Neural cell (in vitro differentiated cells): ENCODE measurements around the gene PILRA. TPM values are rescaled to one million over a fixed set of nuclear protein-coding genes. Genes with fewer than 3 reads are reported as not detected.

Experiments
- H2AFZ ChIP-seq: fragments of 200-600, 300-800 bp; sonication (generic), shearing (Covaris generic); 2 replicates; pipeline ENCODE4 v1.6.0; 2014; ENCODE audit warnings: low read depth, mild to moderate bottlenecking, antibody characterized with exemption, low read length, moderate library complexity
- H3F3A ChIP-seq: fragments of 200-600 bp; shearing (Covaris generic); 2 replicates; pipeline ENCODE4 v1.6.1; 2016; ENCODE audit warnings: mild to moderate bottlenecking, moderate library complexity, mixed read lengths, antibody characterized with exemption, low read length; ENCODE audit not compliant: insufficient read depth, poor library complexity, severe bottlenecking
- H3K27ac ChIP-seq: fragments of 200-600, 300-800 bp; sonication (generic), shearing (Covaris generic); 2 replicates; pipeline ENCODE4 v1.5.1; 2014; ENCODE audit warnings: mild to moderate bottlenecking, low read length, moderate library complexity
- H3K27me3 ChIP-seq: fragments of 300-800, 200-600 bp; sonication (generic), shearing (Covaris generic); 2 replicates; pipeline ENCODE4 v1.6.0; 2014; ENCODE audit warnings: mild to moderate bottlenecking, low read depth, low read length, moderate library complexity; ENCODE audit not compliant: insufficient read depth
- H3K36me3 ChIP-seq: fragments of 300-800, 200-600 bp; sonication (generic), shearing (Covaris generic); 2 replicates; pipeline ENCODE4 v1.5.1; 2014; ENCODE audit warnings: mild to moderate bottlenecking, antibody characterized with exemption, low read length, moderate library complexity; ENCODE audit not compliant: insufficient read depth
- H3K4me2 ChIP-seq: fragments of 300-800, 200-600 bp; sonication (generic), shearing (Covaris generic); 2 replicates; pipeline ENCODE4 v1.6.0; 2014; ENCODE audit warnings: mild to moderate bottlenecking, low read length
- H3K4me3 ChIP-seq: fragments of 300-800, 200-600 bp; sonication (generic), shearing (Covaris generic); 2 replicates; pipeline ENCODE4 v1.5.1; 2014; ENCODE audit warnings: mild to moderate bottlenecking, low read length, moderate library complexity
- H3K79me2 ChIP-seq: fragments of 200-600 bp; shearing (Covaris generic); replicated peaks from 2 replicates; pipeline ENCODE4 v1.6.0; 2014; ENCODE audit warnings: mild to moderate bottlenecking, low read length, moderate library complexity; ENCODE audit not compliant: insufficient read depth
- H3K9ac ChIP-seq: fragments of 300-800, 200-600 bp; sonication (generic), shearing (Covaris generic); 2 replicates; pipeline ENCODE4 v1.6.1; 2016; ENCODE audit warnings: mild to moderate bottlenecking, low read length, mixed read lengths
- H3K9me2 ChIP-seq: fragments of 200-600 bp; shearing (Covaris generic); 2 replicates; pipeline ENCODE4 v1.6.1; 2016; ENCODE audit warnings: mild to moderate bottlenecking, low read length, mixed read lengths; ENCODE audit not compliant: insufficient read depth
- H3K9me3 ChIP-seq: fragments of 200-600, 300-800 bp; sonication (generic), shearing (Covaris generic); 2 replicates; pipeline ENCODE4 v1.6.1; 2016; ENCODE audit warnings: mild to moderate bottlenecking, mixed run types, low read length, moderate library complexity, mixed read lengths
- H4K20me1 ChIP-seq: fragments of 200-600 bp; shearing (Covaris generic); 2 replicates; pipeline ENCODE4 v1.6.1; 2016; ENCODE audit warnings: mild to moderate bottlenecking, mixed run types; ENCODE audit not compliant: insufficient read depth
- CTCF ChIP-seq: fragments of 450-650 bp; IDR thresholded peaks from 2 replicates; pipeline ENCODE4 v1.5.1; 2014; ENCODE audit warnings: antibody characterized with exemption, mild to moderate bottlenecking, moderate library complexity; ENCODE audit not compliant: poor library complexity, severe bottlenecking
- EP300 ChIP-seq: fragments of 450-650 bp; conservative IDR thresholded peaks from 2 replicates; pipeline ENCODE4 v1.6.1; 2014; ENCODE audit warnings: antibody characterized with exemption, mild to moderate bottlenecking, moderate library complexity; ENCODE audit not compliant: poor library complexity, severe bottlenecking
- EZH2 ChIP-seq: fragments of 200-600, 300-800 bp; shearing (Covaris generic), sonication (generic); IDR thresholded peaks from 2 replicates; pipeline ENCODE4 v1.6.1; 2014; ENCODE audit warnings: antibody characterized with exemption, low read length, borderline replicate concordance, mild to moderate bottlenecking; ENCODE audit not compliant: insufficient read depth, poor library complexity, severe bottlenecking
- MXI1 ChIP-seq: fragments of 450-650 bp; conservative IDR thresholded peaks from 2 replicates; pipeline ENCODE4 v1.6.1; 2014; ENCODE audit warnings: antibody characterized with exemption, mild to moderate bottlenecking; ENCODE audit not compliant: poor library complexity, severe bottlenecking
- POLR2AphosphoS5 ChIP-seq: IDR thresholded peaks from 2 replicates; pipeline ENCODE4 v1.6.1; 2012
- RAD21 ChIP-seq: fragments of 450-650 bp; conservative IDR thresholded peaks from 2 replicates; pipeline ENCODE4 v1.6.1; 2014; ENCODE audit warnings: antibody characterized with exemption, mild to moderate bottlenecking, moderate library complexity
- SMC3 ChIP-seq: fragments of 450-650 bp; conservative IDR thresholded peaks from 2 replicates; pipeline ENCODE4 v1.6.1; 2014; ENCODE audit warnings: antibody characterized with exemption, mild to moderate bottlenecking, moderate library complexity; ENCODE audit not compliant: poor library complexity
- TAF1 ChIP-seq: IDR thresholded peaks from 2 replicates; pipeline ENCODE4 v1.6.1; 2012; ENCODE audit warnings: low read depth
- polyA plus RNA-seq: library from polyadenylated mRNA; depleted of rRNA; stranded (reverse); fragments of >200 nt; gene quantifications from 2 replicates; pipeline ENCODE4 v1.2.3, GENCODE V29; 2014
- TF ChIP-seq, protein P1 (sequence below): IDR thresholded peaks from 2 replicates; pipeline ENCODE4 v1.6.1; 2012; ENCODE audit warnings: borderline replicate concordance

The PILRA gene
- polyA plus RNA-seq, 1 donor from 2014 or later = 23.7 TPM

DNA sequence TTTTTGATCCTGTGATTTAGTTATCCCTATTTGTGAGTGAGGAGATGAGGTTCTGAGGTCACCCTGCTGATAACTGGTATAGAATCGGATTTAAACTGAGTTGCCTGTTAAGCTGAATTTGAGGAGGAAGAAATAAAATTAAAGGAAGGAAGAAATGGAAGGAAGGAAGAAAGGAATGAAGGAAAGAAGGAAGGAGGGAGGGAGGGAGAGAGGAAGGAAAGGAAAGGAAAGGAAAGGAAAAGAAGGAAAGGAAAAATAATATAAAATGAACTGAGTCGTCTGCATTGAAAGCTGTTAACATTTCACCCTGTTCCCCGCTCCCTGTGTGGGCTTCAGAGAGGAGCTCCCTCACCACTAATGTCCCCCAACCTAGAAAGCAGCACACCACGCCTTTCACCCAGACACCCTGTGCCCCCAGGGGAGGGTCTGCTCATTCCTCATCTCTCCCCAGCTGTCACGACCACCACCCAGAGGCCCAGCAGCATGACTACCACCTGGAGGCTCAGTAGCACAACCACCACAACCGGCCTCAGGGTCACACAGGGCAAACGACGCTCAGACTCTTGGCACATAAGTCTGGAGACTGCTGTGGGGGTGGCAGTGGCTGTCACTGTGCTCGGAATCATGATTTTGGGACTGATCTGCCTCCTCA, 16.3 kb downstream of the PILRA start:
- Histone ChIP-seq H3K9ac (no peak overlapping the region), H3K4me3 (no peak overlapping the region), H3K27ac (no peak overlapping the region), H3K27me3 (no peaks in the 10 kb centered on the region), H3K79me2 (no peaks in the 10 kb centered on the region), H3F3A (no peaks in the 10 kb centered on the region), H2AFZ (no peak overlapping the region), H3K4me2 (no peak overlapping the region), H4K20me1 (no peaks in the 10 kb centered on the region), H3K36me3 (no peaks in the 10 kb centered on the region), H3K9me3 (no peaks in the 10 kb centered on the region), H3K9me2 (no peaks in the 10 kb centered on the region)
- TF ChIP-seq POLR2AphosphoS5 (no peak), EP300 (no peak), TAF1 (no peak), CTCF (no peak), SMC3 (no peak), MXI1 (no peak), RAD21 (no peak), EZH2 (no peak)
- TF ChIP-seq, protein P1, sequence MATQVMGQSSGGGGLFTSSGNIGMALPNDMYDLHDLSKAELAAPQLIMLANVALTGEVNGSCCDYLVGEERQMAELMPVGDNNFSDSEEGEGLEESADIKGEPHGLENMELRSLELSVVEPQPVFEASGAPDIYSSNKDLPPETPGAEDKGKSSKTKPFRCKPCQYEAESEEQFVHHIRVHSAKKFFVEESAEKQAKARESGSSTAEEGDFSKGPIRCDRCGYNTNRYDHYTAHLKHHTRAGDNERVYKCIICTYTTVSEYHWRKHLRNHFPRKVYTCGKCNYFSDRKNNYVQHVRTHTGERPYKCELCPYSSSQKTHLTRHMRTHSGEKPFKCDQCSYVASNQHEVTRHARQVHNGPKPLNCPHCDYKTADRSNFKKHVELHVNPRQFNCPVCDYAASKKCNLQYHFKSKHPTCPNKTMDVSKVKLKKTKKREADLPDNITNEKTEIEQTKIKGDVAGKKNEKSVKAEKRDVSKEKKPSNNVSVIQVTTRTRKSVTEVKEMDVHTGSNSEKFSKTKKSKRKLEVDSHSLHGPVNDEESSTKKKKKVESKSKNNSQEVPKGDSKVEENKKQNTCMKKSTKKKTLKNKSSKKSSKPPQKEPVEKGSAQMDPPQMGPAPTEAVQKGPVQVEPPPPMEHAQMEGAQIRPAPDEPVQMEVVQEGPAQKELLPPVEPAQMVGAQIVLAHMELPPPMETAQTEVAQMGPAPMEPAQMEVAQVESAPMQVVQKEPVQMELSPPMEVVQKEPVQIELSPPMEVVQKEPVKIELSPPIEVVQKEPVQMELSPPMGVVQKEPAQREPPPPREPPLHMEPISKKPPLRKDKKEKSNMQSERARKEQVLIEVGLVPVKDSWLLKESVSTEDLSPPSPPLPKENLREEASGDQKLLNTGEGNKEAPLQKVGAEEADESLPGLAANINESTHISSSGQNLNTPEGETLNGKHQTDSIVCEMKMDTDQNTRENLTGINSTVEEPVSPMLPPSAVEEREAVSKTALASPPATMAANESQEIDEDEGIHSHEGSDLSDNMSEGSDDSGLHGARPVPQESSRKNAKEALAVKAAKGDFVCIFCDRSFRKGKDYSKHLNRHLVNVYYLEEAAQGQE = no peak

- no peak overlapping the region for H3K27ac ChIP-seq
- no peaks in the 10 kb centered on the region for H3K9me2 ChIP-seq
- no peaks in the 10 kb centered on the region for H3F3A ChIP-seq
- H4K20me1 ChIP-seq = no peaks in the 10 kb centered on the region
- no peak overlapping the region for H3K4me3 ChIP-seq
- TF ChIP-seq MXI1 (no peak), EP300 (no peak), EZH2 (no peak), RAD21 (no peak), CTCF (no peak), POLR2AphosphoS5 (no peak), TAF1 (no peak), SMC3 (no peak)
- TF ChIP-seq, protein P1 = no peak
- H3K36me3 ChIP-seq = no peaks in the 10 kb centered on the region
- no peaks in the 10 kb centered on the region for H3K9me3 ChIP-seq
- H2AFZ ChIP-seq = no peak overlapping the region
- H3K4me2 ChIP-seq = no peak overlapping the region
- no peaks in the 10 kb centered on the region for H3K27me3 ChIP-seq
- no peaks in the 10 kb centered on the region for H3K79me2 ChIP-seq
- no peak overlapping the region for H3K9ac ChIP-seq
Observed at GRCh38 chr7:100390286-100391009, 17.2 kb downstream of the PILRA start.
